Measurements from ENCODE around the gene ENTPD1.

ENTPD1 gene

GRCh38 chr10:95832216-95833041 is 76.5 kb downstream of the ENTPD1 start:
- DNase-seq (ENCODE audit: low spot score), result no peak

- no peak for DNase-seq (ENCODE audit: low spot score)
Observed at GRCh38 chr10:95833042-95833610, 77.2 kb downstream of the ENTPD1 start.

- no peak for DNase-seq (ENCODE audit: low spot score)
Observed at GRCh38 chr10:95834406-95834805, 78.4 kb downstream of the ENTPD1 start.

GRCh38 chr10:95835149-95835860 is 79.3 kb downstream of the ENTPD1 start:
- no peak for DNase-seq (ENCODE audit: low spot score)

- DNase-seq (ENCODE audit: low spot score), result no peak
Observed at GRCh38 chr10:95835911-95836310, 79.9 kb downstream of the ENTPD1 start.

- DNase-seq (ENCODE audit: low spot score), result no peak
Observed at GRCh38 chr10:95836610-95837355, 80.8 kb downstream of the ENTPD1 start.

- no peak for DNase-seq (ENCODE audit: low spot score)
Observed at GRCh38 chr10:95837356-95837776, 81.4 kb downstream of the ENTPD1 start.

GRCh38 chr10:95837783-95838182 is 81.8 kb downstream of the ENTPD1 start:
- no peak for DNase-seq (ENCODE audit: low spot score)

- no peak for DNase-seq (ENCODE audit: low spot score)
Observed at GRCh38 chr10:95840121-95840520, 84.2 kb downstream of the ENTPD1 start.

- DNase-seq (ENCODE audit: low spot score), result no peak
Observed at GRCh38 chr10:95840681-95841080, 84.7 kb downstream of the ENTPD1 start.

- DNase-seq (ENCODE audit: low spot score), result peak; percentile 78
Observed at GRCh38 chr10:95841661-95842498, 85.9 kb downstream of the ENTPD1 start.

GRCh38 chr10:95845411-95845810 is 89.4 kb downstream of the ENTPD1 start:
- no peak for DNase-seq (ENCODE audit: low spot score)

- no peak for DNase-seq (ENCODE audit: low spot score)
Observed at GRCh38 chr10:95847007-95847406, 91.0 kb downstream of the ENTPD1 start.

GRCh38 chr10:95848841-95849240 is 92.9 kb downstream of the ENTPD1 start:
- no peak for DNase-seq (ENCODE audit: low spot score)

GRCh38 chr10:95850791-95851190 is 94.8 kb downstream of the ENTPD1 start:
- DNase-seq (ENCODE audit: low spot score), result no peak

- no peak for DNase-seq (ENCODE audit: low spot score)
Observed at GRCh38 chr10:95860166-95860940, 104.4 kb downstream of the ENTPD1 start.

- DNase-seq (ENCODE audit: low spot score), result no peak
Observed at GRCh38 chr10:95861386-95861785, 105.4 kb downstream of the ENTPD1 start.

GRCh38 chr10:95864906-95865813 is 109.2 kb downstream of the ENTPD1 start:
- DNase-seq (ENCODE audit: low spot score), result peak; percentile 64

- no peak for DNase-seq (ENCODE audit: low spot score)
Observed at GRCh38 chr10:95865814-95866466, 110.0 kb downstream of the ENTPD1 start.
